Measurements from ENCODE around the gene MRTFA.
"Not testable (repeated sequence)": the region's sequence is repeated elsewhere in the genome, so short reads cannot be mapped to it uniquely, and the experiment has no call there.

DNA sequence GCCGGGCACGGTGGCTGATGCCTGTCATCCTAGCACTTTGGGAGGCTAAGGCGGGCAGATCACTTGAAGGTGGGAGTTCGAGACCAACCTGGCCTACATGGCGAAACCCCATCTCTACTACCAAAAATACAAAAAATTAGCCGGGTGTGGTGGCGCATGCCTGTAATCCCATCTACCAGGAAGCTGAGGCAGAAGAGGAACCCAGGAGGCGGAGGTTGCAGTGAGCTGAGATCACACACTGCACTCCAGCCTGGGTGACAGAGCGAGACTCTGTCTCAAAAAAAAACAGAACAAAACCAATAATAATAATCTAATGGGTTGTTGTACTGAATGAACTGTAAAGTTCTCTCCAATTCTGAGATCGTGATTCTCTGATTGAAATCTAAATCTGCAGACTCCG is 258.1 kb downstream of the MRTFA start:
- TF ChIP-seq, protein P1, sequence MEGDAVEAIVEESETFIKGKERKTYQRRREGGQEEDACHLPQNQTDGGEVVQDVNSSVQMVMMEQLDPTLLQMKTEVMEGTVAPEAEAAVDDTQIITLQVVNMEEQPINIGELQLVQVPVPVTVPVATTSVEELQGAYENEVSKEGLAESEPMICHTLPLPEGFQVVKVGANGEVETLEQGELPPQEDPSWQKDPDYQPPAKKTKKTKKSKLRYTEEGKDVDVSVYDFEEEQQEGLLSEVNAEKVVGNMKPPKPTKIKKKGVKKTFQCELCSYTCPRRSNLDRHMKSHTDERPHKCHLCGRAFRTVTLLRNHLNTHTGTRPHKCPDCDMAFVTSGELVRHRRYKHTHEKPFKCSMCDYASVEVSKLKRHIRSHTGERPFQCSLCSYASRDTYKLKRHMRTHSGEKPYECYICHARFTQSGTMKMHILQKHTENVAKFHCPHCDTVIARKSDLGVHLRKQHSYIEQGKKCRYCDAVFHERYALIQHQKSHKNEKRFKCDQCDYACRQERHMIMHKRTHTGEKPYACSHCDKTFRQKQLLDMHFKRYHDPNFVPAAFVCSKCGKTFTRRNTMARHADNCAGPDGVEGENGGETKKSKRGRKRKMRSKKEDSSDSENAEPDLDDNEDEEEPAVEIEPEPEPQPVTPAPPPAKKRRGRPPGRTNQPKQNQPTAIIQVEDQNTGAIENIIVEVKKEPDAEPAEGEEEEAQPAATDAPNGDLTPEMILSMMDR (IDR thresholded peaks at IDR 0.05): not testable (repeated sequence)
- TF ChIP-seq POLR2A (IDR thresholded peaks at IDR 0.05): not testable (repeated sequence)
